ENCODE data around the gene ZFHX3. TPM values are rescaled to one million over a fixed set of nuclear protein-coding genes. Genes with fewer than 3 reads are reported as not detected.

Gene ZFHX3
- total and polyA plus RNA-seq, 10 of the 15 experiments (the other 5 are each of a cell fraction or from before 2014, with no cell fraction given), result 0.68 to 8.6 (median 2.0) TPM

DNA sequence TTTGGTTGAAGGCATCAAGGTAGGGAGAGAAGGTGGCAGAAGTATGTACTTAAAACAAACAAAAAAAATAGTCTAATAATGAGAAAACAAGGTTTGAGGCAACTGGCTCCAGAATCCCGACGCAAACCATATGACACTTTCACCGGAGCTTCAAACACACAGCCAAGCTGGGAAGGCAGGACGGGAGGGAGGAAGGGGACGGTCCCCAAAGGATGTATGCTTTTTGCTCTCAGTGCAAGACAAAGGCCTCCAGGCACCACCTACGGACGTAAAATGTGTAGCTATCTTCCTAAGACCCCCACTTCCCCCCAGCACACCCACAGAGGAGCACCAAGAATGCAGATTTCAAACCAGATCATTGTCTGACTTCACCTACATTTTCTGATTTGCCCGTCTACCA, 102.3 kb downstream of the ZFHX3 start:
- intact Hi-C loops (cut with micrococcal nuclease; ENCODE audit: unreplicated experiment), result no loop called here
- POLR2A ChIA-PET, result interaction anchor here (0.6 kb wide), 1 partner anchor 91 kb away, joined by 4 read pairs; no protein-coding TSS in a partner anchor
- RAD21 ChIA-PET (ENCODE audit: unreplicated experiment), result no interaction called here
- no peak for FAIRE-seq
- no peak for DNase-seq (ENCODE audit: low read depth, low spot score)
- CTCF ChIA-PET, result no interaction called here
- H3K4me1 ChIP-seq (ENCODE audit: control insufficient read depth, insufficient read depth, low read length), result no peaks in the 10 kb centered on the region; the same call in 1 of the 2 replicates
- no peaks in the 10 kb centered on the region for H3K9me3 ChIP-seq (replicated peaks; ENCODE audit: control insufficient read depth, insufficient read depth, low read length)
- TF ChIP-seq, protein P1, sequence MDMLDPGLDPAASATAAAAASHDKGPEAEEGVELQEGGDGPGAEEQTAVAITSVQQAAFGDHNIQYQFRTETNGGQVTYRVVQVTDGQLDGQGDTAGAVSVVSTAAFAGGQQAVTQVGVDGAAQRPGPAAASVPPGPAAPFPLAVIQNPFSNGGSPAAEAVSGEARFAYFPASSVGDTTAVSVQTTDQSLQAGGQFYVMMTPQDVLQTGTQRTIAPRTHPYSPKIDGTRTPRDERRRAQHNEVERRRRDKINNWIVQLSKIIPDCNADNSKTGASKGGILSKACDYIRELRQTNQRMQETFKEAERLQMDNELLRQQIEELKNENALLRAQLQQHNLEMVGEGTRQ (IDR thresholded peaks at IDR 0.05; ENCODE audit: borderline replicate concordance, low read depth, low read length), result no peak
- TF ChIP-seq ZSCAN29 (IDR thresholded peaks at IDR 0.05) (no peak), SMARCA5 (IDR thresholded peaks at IDR 0.05) (no peak), ASH2L (IDR thresholded peaks at IDR 0.05; ENCODE audit: borderline replicate concordance, low read depth) (no peak), NFIC (IDR thresholded peaks at IDR 0.05; ENCODE audit: low read depth, low read length) (no peak)
- TF ChIP-seq, protein P2, sequence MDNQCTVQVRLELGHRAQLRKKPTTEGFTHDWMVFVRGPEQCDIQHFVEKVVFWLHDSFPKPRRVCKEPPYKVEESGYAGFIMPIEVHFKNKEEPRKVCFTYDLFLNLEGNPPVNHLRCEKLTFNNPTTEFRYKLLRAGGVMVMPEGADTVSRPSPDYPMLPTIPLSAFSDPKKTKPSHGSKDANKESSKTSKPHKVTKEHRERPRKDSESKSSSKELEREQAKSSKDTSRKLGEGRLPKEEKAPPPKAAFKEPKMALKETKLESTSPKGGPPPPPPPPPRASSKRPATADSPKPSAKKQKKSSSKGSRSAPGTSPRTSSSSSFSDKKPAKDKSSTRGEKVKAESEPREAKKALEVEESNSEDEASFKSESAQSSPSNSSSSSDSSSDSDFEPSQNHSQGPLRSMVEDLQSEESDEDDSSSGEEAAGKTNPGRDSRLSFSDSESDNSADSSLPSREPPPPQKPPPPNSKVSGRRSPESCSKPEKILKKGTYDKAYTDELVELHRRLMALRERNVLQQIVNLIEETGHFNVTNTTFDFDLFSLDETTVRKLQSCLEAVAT (IDR thresholded peaks at IDR 0.05), result no peak
- H3K9ac ChIP-seq (ENCODE audit: control insufficient read depth, insufficient read depth, low read length), result no peak overlapping the region
- H3K4me2 ChIP-seq (ENCODE audit: control insufficient read depth, insufficient read depth), result no peak overlapping the region
- H4K20me1 ChIP-seq (ENCODE audit: control insufficient read depth, insufficient read depth), result no peaks in the 10 kb centered on the region; the same call in 1 of the 2 replicates
- no peak for ATAC-seq
- SMC1A ChIA-PET (ENCODE audit: uncharacterized antibody, unreplicated experiment), result no interaction called here
- H2AFZ ChIP-seq (ENCODE audit: control insufficient read depth, low read depth, low read length), result no peak overlapping the region
- no peak overlapping the region for H3K27ac ChIP-seq (ENCODE audit: control insufficient read depth, insufficient read depth)
- peaks cover 1 to 2% of the 10 kb centered on the region in 2 experiments; a peak in 3 of 4 replicates for H3K36me3 ChIP-seq (ENCODE audit: control insufficient read depth in 2 of 2, insufficient read depth in 2 of 2, low read length in 1 of 2)
- BruUV-seq (replicated peaks), result no TSS peak
- H3K27me3 ChIP-seq (replicated peaks in 1 of 2; ENCODE audit: control insufficient read depth in 2 of 2, insufficient read depth in 2 of 2, low read length in 1 of 2), result no peaks in the 10 kb centered on the region
- 100% methylated on average over 8 of the region's 8 CpGs for WGBS (ENCODE audit: insufficient coverage, insufficient replicate concordance, low lambda C conversion rate, missing lambda C conversion rate)
- in situ Hi-C loops (cut with MboI), result no loop called here
- H3K79me2 ChIP-seq (ENCODE audit: control insufficient read depth, insufficient read depth, low read length), result no peaks in the 10 kb centered on the region
- no peak overlapping the region for H3K4me3 ChIP-seq
